Activated T-cell treated with anti-CD3 and anti-CD28 coated beads for 4 hours (primary cell): ENCODE data around the gene RGS11.
"Not testable (repeated sequence)": the region's sequence is repeated elsewhere in the genome, so short reads cannot be mapped to it uniquely, and the experiment has no call there.

Experiments
- DNase-seq: peaks from one replicate; pipeline ENCODE4 v3.0.0-alpha.2; 2020

Gene RGS11

GRCh38 chr16:279531-279930 lies 3.8 kb upstream of the RGS11 start:
- no peak for DNase-seq

- no peak for DNase-seq
Measured at GRCh38 chr16:278863-279366, 3.2 kb upstream of the RGS11 start.

- DNase-seq: no peak
Measured at GRCh38 chr16:276426-277077, 808 bp upstream of the RGS11 start.

- DNase-seq: no peak
Measured at GRCh38 chr16:275041-275641, 603 bp downstream of the RGS11 start.

GRCh38 chr16:273547-274421 lies 2.0 kb downstream of the RGS11 start:
- no peak for DNase-seq

- DNase-seq: no peak
Measured at GRCh38 chr16:272633-273546, 2.9 kb downstream of the RGS11 start.

GRCh38 chr16:270381-271255 lies 5.1 kb downstream of the RGS11 start:
- no peak for DNase-seq

GRCh38 chr16:269061-269796 lies 6.5 kb downstream of the RGS11 start:
- no peak for DNase-seq

- no peak for DNase-seq
Measured at GRCh38 chr16:268141-269053, 7.3 kb downstream of the RGS11 start.

GRCh38 chr16:267562-267961 lies 8.2 kb downstream of the RGS11 start:
- not testable (repeated sequence) for DNase-seq

GRCh38 chr16:266258-267164 lies 9.2 kb downstream of the RGS11 start:
- no peak for DNase-seq

GRCh38 chr16:265711-266110 lies 10.0 kb downstream of the RGS11 start:
- DNase-seq: no peak

GRCh38 chr16:265002-265529 lies 10.7 kb downstream of the RGS11 start:
- no peak for DNase-seq

GRCh38 chr16:264440-264951 lies 11.2 kb downstream of the RGS11 start:
- DNase-seq: no peak

- DNase-seq: no peak
Measured at GRCh38 chr16:263944-264343, 11.8 kb downstream of the RGS11 start.

- no peak for DNase-seq
Measured at GRCh38 chr16:263182-263774, 12.5 kb downstream of the RGS11 start.

GRCh38 chr16:262121-262745 lies 13.5 kb downstream of the RGS11 start:
- DNase-seq: no peak
